HCT116 (cell line): ENCODE results near the gene CCDC159. TPM values are rescaled to one million over a fixed set of nuclear protein-coding genes. Genes with fewer than 3 reads are reported as not detected.

Experiments
- ATAC-seq: fragments of 200-7000 bp; cut with Tn5 transposase; 2 replicates; pipeline ENCODE4 v1.9.1; 2020; ENCODE audit warnings: mild to moderate bottlenecking, moderate library complexity
- BruUV-seq: library from RNA; stranded (reverse); fragments of 400-500 nt; replicated peaks from 2 replicates; lab custom pipeline; 2021; lab: Mats Ljungman, UMichigan
- CTCF ChIA-PET: fragments of 300-600 bp; sonication (Branson Sonifier 250); formaldehyde crosslinking; loops from one replicate; lab custom pipeline; 2021; ENCODE audit warnings: antibody characterized with exemption; lab: Charles Lee
- POLR2A ChIA-PET: fragments of 300-600, 350-600 bp; sonication (Branson Sonifier 250); formaldehyde crosslinking; loops from one replicate; lab custom pipeline; 2021; ENCODE audit warnings: antibody characterized with exemption; lab: Charles Lee
- RAD21 ChIA-PET, 2 experiments: fragments of 300-600 bp; sonication (Branson Sonifier 250); formaldehyde crosslinking; loops; one replicate each; lab custom pipeline; 2023; ENCODE audit warnings: low total read pairs in 2 of 2; ENCODE audit not compliant: uncharacterized antibody in 2 of 2, unreplicated experiment in 2 of 2, low non-redundant PET in 1 of 2; lab: Charles Lee
- DNase-seq: peaks from one replicate; pipeline ENCODE4 v3.0.0-alpha.2; 2010; ENCODE audit warnings: low read depth, low spot score
- H2AFZ ChIP-seq: fragments of 200-600 bp; shearing (Covaris generic), sonication (generic); 2 replicates; pipeline ENCODE4 v1.6.1; 2017; ENCODE audit warnings: low read depth, mixed run types, mixed read lengths, antibody characterized with exemption, low read length; ENCODE audit not compliant: poor library complexity, severe bottlenecking
- H3K27ac ChIP-seq: 2 replicates; pipeline ENCODE4 v1.5.1; 2012; ENCODE audit warnings: low read depth, low read length
- H3K27me3 ChIP-seq: fragments of 200-600 bp; sonication (generic); 2 replicates; pipeline ENCODE4 v1.6.1; 2016; ENCODE audit warnings: mixed run types, low read length, mixed read lengths; ENCODE audit not compliant: insufficient read depth
- H3K36me3 ChIP-seq, 2 experiments: fragments of 200-500 bp in 1 of 2; fragments of 200-600 bp in 1 of 2; sonication (Bioruptor generic) in 1 of 2; sonication (generic) in 1 of 2; 2 replicates each; pipeline versions ENCODE4 v1.5.1 to v1.6.1; 2014 to 2016; ENCODE audit warnings: low read length in 2 of 2, inconsistent platforms in 1 of 2, mixed read lengths in 1 of 2, mixed run types in 1 of 2; ENCODE audit not compliant: insufficient read depth in 2 of 2, control insufficient read depth in 1 of 2
- H3K4me1 ChIP-seq, 2 experiments: fragments of 200-600 bp in 1 of 2; sonication (generic) in 1 of 2; 2 replicates each; pipeline versions ENCODE4 v1.5.1 to v1.6.1; 2012 to 2017; ENCODE audit warnings: low read length in 2 of 2, inconsistent platforms in 1 of 2, mild to moderate bottlenecking in 1 of 2, mixed read lengths in 1 of 2, mixed run types in 1 of 2, moderate library complexity in 1 of 2; ENCODE audit not compliant: insufficient read depth in 2 of 2, control insufficient read depth in 1 of 2
- H3K4me2 ChIP-seq: fragments of 200-600 bp; sonication (generic); 2 replicates; pipeline ENCODE4 v1.6.1; 2017; ENCODE audit warnings: mixed run types, low read length, mixed read lengths
- H3K4me3 ChIP-seq, 2 experiments: fragments of 200-600 bp in 1 of 2; sonication (generic) in 1 of 2; replicated peaks in 1 of 2; 2 replicates each; pipeline ENCODE4 v1.5.1; 2011 to 2016; ENCODE audit warnings: low read length in 2 of 2, control low read depth in 1 of 2, low read depth in 1 of 2, mild to moderate bottlenecking in 1 of 2, mixed read lengths in 1 of 2, mixed run types in 1 of 2
- H3K79me2 ChIP-seq: fragments of 200-600 bp; sonication (generic); 2 replicates; pipeline ENCODE4 v1.6.1; 2017; ENCODE audit warnings: mild to moderate bottlenecking, mixed run types, low read length, moderate library complexity, mixed read lengths; ENCODE audit not compliant: insufficient read depth
- H3K9ac ChIP-seq: fragments of 200-600 bp; sonication (generic); 2 replicates; pipeline ENCODE4 v1.6.1; 2016; ENCODE audit warnings: low read length, mixed read lengths
- H3K9me2 ChIP-seq: fragments of 200-600 bp; sonication (generic), shearing (Covaris generic); 2 replicates; pipeline ENCODE4 v1.6.1; 2017; ENCODE audit warnings: mixed run types, mild to moderate bottlenecking, moderate library complexity; ENCODE audit not compliant: insufficient read depth
- H3K9me3 ChIP-seq, 2 experiments: fragments of 200-500 bp in 1 of 2; fragments of 200-600 bp in 1 of 2; sonication (Bioruptor generic) in 1 of 2; sonication (generic) in 1 of 2; 2 replicates each; pipeline ENCODE4 v1.6.1; 2014 to 2017; ENCODE audit warnings: low read length in 2 of 2, mixed read lengths in 2 of 2, inconsistent platforms in 1 of 2, low read depth in 1 of 2, mild to moderate bottlenecking in 1 of 2, mixed run types in 1 of 2, moderate library complexity in 1 of 2; ENCODE audit not compliant: control insufficient read depth in 1 of 2, insufficient read depth in 1 of 2
- H4K20me1 ChIP-seq: fragments of 200-600 bp; sonication (generic), shearing (Covaris generic); 2 replicates; pipeline ENCODE4 v1.6.1; 2017; ENCODE audit warnings: mixed run types, mild to moderate bottlenecking, moderate library complexity; ENCODE audit not compliant: insufficient read depth
- CEBPB ChIP-seq: IDR thresholded peaks from 2 replicates; pipeline ENCODE4 v1.6.1; 2012; ENCODE audit warnings: low read depth
- EGR1 ChIP-seq: IDR thresholded peaks from 2 replicates; pipeline ENCODE4 v1.6.1; 2012; ENCODE audit warnings: low read depth
- ELF1 ChIP-seq: IDR thresholded peaks from 2 replicates; pipeline ENCODE4 v1.6.1; 2012; ENCODE audit warnings: low read depth, borderline replicate concordance
- EZH2 ChIP-seq: fragments of 200-600 bp; sonication (generic); IDR thresholded peaks from 2 replicates; pipeline ENCODE4 v1.6.1; 2017; ENCODE audit warnings: antibody characterized with exemption, mixed run types
- EZH2phosphoT487 ChIP-seq: fragments of 200-600 bp; IDR thresholded peaks from 2 replicates; pipeline ENCODE4 v1.6.1; 2018; ENCODE audit warnings: antibody characterized with exemption, borderline replicate concordance
- FOSL1 ChIP-seq: IDR thresholded peaks from 2 replicates; pipeline ENCODE4 v1.6.1; 2012; ENCODE audit warnings: low read depth
- JUND ChIP-seq: IDR thresholded peaks from 2 replicates; pipeline ENCODE4 v1.6.1; 2012
- POLR2AphosphoS5 ChIP-seq: IDR thresholded peaks from 2 replicates; pipeline ENCODE4 v1.6.1; 2011; ENCODE audit warnings: mild to moderate bottlenecking, low read depth, low read length, moderate library complexity
- SIN3A ChIP-seq: IDR thresholded peaks from 2 replicates; pipeline ENCODE4 v1.6.1; 2012; ENCODE audit warnings: low read depth
- SP1 ChIP-seq: IDR thresholded peaks from 2 replicates; pipeline ENCODE4 v1.6.1; 2012; ENCODE audit warnings: low read depth
- TCF7L2 ChIP-seq: IDR thresholded peaks from 2 replicates; pipeline ENCODE4 v1.7.0; 2011; ENCODE audit warnings: borderline replicate concordance, inconsistent platforms; ENCODE audit not compliant: insufficient read depth, insufficient read length; ENCODE audit errors: extremely low read depth
- ZFX ChIP-seq: fragments of 450-650 bp; IDR thresholded peaks from 2 replicates; pipeline ENCODE4 v1.6.1; 2017
- intact Hi-C: fragments of 100-400 bp; cut with micrococcal nuclease; formaldehyde crosslinking; loops from 2 replicates; pipeline ENCODE4 v1.10.0; 2022
- total RNA-seq: library from RNA; stranded (reverse); gene quantifications from one replicate; pipeline ENCODE4 v1.2.1, GENCODE V29; 2021; ENCODE audit not compliant: unreplicated experiment
- TF ChIP-seq, protein P1 (sequence below): IDR thresholded peaks from 2 replicates; pipeline ENCODE4 v1.6.1; 2012; ENCODE audit warnings: low read depth
- TF ChIP-seq, protein P2 (sequence below): IDR thresholded peaks from 2 replicates; pipeline ENCODE4 v1.6.1; 2012
- TF ChIP-seq, protein P3 (sequence below), 3 experiments: fragments of 200-600 bp in 1 of 3; sonication (generic) in 1 of 3; IDR thresholded peaks in 2 of 3; conservative IDR thresholded peaks in 1 of 3; 2 replicates each; pipeline ENCODE4 v1.5.1; 2012 to 2017; ENCODE audit warnings: low read depth in 2 of 3, low read length in 2 of 3, antibody characterized with exemption in 1 of 3, borderline replicate concordance in 1 of 3, control low read depth in 1 of 3, mild to moderate bottlenecking in 1 of 3, mixed read lengths in 1 of 3, mixed run types in 1 of 3, moderate library complexity in 1 of 3; ENCODE audit not compliant: insufficient read depth in 1 of 3
- TF ChIP-seq, protein P4 (sequence below): IDR thresholded peaks from 2 replicates; pipeline ENCODE4 v1.6.1; 2011; ENCODE audit warnings: mild to moderate bottlenecking, low read length, moderate library complexity; ENCODE audit not compliant: insufficient replicate concordance; ENCODE audit errors: extremely low read depth

CCDC159 gene
- total RNA-seq, 1 experiment from 2014 or later, result 7.7 TPM

DNA sequence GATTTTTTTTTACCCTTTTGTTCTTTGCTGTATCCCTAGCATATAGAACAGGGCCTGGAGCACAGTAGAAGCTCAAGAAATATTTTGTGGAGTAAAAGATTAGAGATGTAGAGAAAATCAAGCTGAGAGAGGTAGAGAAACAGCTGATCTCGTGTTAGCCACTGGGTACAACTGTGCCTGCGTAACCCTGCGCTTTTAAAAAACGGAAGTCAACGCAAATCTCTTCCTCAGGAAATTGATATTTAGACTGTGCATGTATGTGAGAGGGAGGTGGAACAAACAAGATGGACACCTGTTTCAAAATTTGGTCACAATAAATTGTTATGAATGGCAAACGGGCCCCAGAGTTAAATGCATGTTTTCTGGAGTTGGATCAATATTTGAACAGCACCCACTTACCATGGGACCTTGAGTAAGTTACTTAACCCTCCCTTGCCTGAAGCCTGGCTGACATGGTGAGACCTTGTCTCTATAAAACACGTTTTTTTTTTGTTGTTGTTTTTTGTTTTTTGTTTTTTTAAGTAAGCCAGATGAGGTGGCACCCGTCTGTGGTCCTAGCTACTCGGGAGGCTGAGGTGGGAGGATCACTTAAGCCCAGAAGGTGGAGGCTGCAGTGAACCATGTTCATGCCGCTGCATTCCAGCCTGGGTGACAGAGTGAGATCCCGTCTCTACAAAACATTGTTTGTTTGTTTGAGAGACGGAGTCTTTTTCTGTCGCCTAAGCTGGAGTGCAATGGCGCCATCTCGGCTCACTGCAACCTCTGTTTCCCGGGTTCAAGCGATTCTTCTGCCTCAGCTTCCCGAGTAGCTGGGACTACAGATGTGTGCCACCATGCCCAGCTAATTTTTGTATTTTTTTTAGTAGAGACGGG is 41.1 kb downstream of the CCDC159 start:
- Histone ChIP-seq H3K9ac (no peak overlapping the region), H3K4me2 (no peak overlapping the region), H3K9me3 (no peaks in the 10 kb centered on the region), H2AFZ (no peak overlapping the region), H3K4me1 (peaks cover 5 to 26% of the 10 kb centered on the region in 2 experiments; a peak in 3 of 4 replicates), H3K36me3 (no peaks in the 10 kb centered on the region; a peak in 1 of 4 replicates), H4K20me1 (no peaks in the 10 kb centered on the region), H3K27me3 (no peaks in the 10 kb centered on the region), H3K9me2 (no peaks in the 10 kb centered on the region), H3K27ac (no peak overlapping the region), H3K79me2 (no peaks in the 10 kb centered on the region), H3K4me3 (no peak overlapping the region)
- ChIA-PET CTCF (no interaction called here), POLR2A (no interaction called here), RAD21 (no interaction called here)
- no TSS peak for BruUV-seq
- intact Hi-C loops, result no loop called here
- TF ChIP-seq, protein P1, sequence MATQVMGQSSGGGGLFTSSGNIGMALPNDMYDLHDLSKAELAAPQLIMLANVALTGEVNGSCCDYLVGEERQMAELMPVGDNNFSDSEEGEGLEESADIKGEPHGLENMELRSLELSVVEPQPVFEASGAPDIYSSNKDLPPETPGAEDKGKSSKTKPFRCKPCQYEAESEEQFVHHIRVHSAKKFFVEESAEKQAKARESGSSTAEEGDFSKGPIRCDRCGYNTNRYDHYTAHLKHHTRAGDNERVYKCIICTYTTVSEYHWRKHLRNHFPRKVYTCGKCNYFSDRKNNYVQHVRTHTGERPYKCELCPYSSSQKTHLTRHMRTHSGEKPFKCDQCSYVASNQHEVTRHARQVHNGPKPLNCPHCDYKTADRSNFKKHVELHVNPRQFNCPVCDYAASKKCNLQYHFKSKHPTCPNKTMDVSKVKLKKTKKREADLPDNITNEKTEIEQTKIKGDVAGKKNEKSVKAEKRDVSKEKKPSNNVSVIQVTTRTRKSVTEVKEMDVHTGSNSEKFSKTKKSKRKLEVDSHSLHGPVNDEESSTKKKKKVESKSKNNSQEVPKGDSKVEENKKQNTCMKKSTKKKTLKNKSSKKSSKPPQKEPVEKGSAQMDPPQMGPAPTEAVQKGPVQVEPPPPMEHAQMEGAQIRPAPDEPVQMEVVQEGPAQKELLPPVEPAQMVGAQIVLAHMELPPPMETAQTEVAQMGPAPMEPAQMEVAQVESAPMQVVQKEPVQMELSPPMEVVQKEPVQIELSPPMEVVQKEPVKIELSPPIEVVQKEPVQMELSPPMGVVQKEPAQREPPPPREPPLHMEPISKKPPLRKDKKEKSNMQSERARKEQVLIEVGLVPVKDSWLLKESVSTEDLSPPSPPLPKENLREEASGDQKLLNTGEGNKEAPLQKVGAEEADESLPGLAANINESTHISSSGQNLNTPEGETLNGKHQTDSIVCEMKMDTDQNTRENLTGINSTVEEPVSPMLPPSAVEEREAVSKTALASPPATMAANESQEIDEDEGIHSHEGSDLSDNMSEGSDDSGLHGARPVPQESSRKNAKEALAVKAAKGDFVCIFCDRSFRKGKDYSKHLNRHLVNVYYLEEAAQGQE, result no peak
- TF ChIP-seq CEBPB, result no peak
- no peak for TF ChIP-seq EZH2
- no peak for TF ChIP-seq POLR2AphosphoS5
- TF ChIP-seq, protein P2, sequence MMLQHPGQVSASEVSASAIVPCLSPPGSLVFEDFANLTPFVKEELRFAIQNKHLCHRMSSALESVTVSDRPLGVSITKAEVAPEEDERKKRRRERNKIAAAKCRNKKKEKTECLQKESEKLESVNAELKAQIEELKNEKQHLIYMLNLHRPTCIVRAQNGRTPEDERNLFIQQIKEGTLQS, result no peak
- no peak for TF ChIP-seq SP1
- TF ChIP-seq, protein P3, sequence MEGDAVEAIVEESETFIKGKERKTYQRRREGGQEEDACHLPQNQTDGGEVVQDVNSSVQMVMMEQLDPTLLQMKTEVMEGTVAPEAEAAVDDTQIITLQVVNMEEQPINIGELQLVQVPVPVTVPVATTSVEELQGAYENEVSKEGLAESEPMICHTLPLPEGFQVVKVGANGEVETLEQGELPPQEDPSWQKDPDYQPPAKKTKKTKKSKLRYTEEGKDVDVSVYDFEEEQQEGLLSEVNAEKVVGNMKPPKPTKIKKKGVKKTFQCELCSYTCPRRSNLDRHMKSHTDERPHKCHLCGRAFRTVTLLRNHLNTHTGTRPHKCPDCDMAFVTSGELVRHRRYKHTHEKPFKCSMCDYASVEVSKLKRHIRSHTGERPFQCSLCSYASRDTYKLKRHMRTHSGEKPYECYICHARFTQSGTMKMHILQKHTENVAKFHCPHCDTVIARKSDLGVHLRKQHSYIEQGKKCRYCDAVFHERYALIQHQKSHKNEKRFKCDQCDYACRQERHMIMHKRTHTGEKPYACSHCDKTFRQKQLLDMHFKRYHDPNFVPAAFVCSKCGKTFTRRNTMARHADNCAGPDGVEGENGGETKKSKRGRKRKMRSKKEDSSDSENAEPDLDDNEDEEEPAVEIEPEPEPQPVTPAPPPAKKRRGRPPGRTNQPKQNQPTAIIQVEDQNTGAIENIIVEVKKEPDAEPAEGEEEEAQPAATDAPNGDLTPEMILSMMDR (IDR thresholded peaks at IDR 0.05 in 2 of 3, conservative IDR thresholded peaks at IDR 0.05 in 1 of 3; ENCODE audit: borderline replicate concordance in 1 of 3, insufficient read depth in 1 of 3, low read depth in 2 of 3, low read length in 2 of 3), result no peak
- TF ChIP-seq ELF1, result no peak
- TF ChIP-seq JUND, result no peak
- no peak for TF ChIP-seq EZH2phosphoT487
- no peak for TF ChIP-seq EGR1
- TF ChIP-seq TCF7L2, result no peak
- no peak for TF ChIP-seq FOSL1
- TF ChIP-seq SIN3A, result no peak
- TF ChIP-seq, protein P4, sequence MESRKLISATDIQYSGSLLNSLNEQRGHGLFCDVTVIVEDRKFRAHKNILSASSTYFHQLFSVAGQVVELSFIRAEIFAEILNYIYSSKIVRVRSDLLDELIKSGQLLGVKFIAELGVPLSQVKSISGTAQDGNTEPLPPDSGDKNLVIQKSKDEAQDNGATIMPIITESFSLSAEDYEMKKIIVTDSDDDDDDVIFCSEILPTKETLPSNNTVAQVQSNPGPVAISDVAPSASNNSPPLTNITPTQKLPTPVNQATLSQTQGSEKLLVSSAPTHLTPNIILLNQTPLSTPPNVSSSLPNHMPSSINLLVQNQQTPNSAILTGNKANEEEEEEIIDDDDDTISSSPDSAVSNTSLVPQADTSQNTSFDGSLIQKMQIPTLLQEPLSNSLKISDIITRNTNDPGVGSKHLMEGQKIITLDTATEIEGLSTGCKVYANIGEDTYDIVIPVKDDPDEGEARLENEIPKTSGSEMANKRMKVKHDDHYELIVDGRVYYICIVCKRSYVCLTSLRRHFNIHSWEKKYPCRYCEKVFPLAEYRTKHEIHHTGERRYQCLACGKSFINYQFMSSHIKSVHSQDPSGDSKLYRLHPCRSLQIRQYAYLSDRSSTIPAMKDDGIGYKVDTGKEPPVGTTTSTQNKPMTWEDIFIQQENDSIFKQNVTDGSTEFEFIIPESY, result no peak
- TF ChIP-seq ZFX, result no peak
- DNase-seq, result no peak
- ATAC-seq, result no peak
